Left renal cortex interstitium (tissue), 4 donors: ENCODE data around the gene KLHL24. TPM values are rescaled to one million over a fixed set of nuclear protein-coding genes. Genes with fewer than 3 reads are reported as not detected.
"Not testable (repeated sequence)": the region's sequence is repeated elsewhere in the genome, so short reads cannot be mapped to it uniquely, and the experiment has no call there.

Source experiments
- DNase-seq, 4 donors: peaks; one replicate each; pipeline ENCODE4 v3.0.0-alpha.2; 2013; ENCODE audit warnings: low read depth in 4 of 4, low spot score in 2 of 4, missing footprints in 1 of 4
- polyA plus RNA-seq, 4 donors: library from polyadenylated mRNA; unstranded; fragments of 120-200 nt; gene quantifications; one replicate each; pipeline ENCODE4 v1.2.1, GENCODE V29; 2013; ENCODE audit not compliant: insufficient read length in 4 of 4

KLHL24 gene
- polyA plus RNA-seq, 4 donors, result 45.3 to 54.7 (median 47.2) TPM

GRCh38 chr3:183692436-183692835 lies 57.0 kb downstream of the KLHL24 start:
- DNase-seq, result no peak

- no peak for DNase-seq
These were observed 60.3 kb downstream of the KLHL24 start for GRCh38 chr3:183695569-183696364.

GRCh38 chr3:183697123-183697609 lies 61.7 kb downstream of the KLHL24 start:
- DNase-seq, result no peak

- peak; percentile 47 to 66 (median 57) for DNase-seq
These were observed 62.3 kb downstream of the KLHL24 start, which contains the start of gene YEATS2 for GRCh38 chr3:183697610-183698317. Gene YEATS2, plus strand, starts transcription at chr3:183697797. Its CDS starts 17,366 bp downstream, at chr3:183715163.

- peak in 2 of 4 donors; percentile 21 to 47 for DNase-seq
These were observed 62.9 kb downstream of the KLHL24 start for GRCh38 chr3:183698318-183698751.

- DNase-seq, result peak in 3 of 4 donors; percentile 13 to 34 (median 19)
These were observed 63.3 kb downstream of the KLHL24 start for GRCh38 chr3:183698756-183699155.

- no peak for DNase-seq
These were observed 64.0 kb downstream of the KLHL24 start for GRCh38 chr3:183699238-183699947.

- DNase-seq, result no peak
These were observed 66.3 kb downstream of the KLHL24 start for GRCh38 chr3:183701744-183702143.

GRCh38 chr3:183703892-183704291 lies 68.5 kb downstream of the KLHL24 start:
- not testable (repeated sequence) for DNase-seq

GRCh38 chr3:183710231-183710630 lies 74.8 kb downstream of the KLHL24 start:
- DNase-seq, result no peak

- no peak for DNase-seq
These were observed 76.1 kb downstream of the KLHL24 start for GRCh38 chr3:183711516-183711915.

GRCh38 chr3:183714622-183715021 lies 79.2 kb downstream of the KLHL24 start:
- DNase-seq, result no peak

- no peak for DNase-seq
These were observed 82.6 kb downstream of the KLHL24 start for GRCh38 chr3:183718012-183718411.

- DNase-seq, result no peak
These were observed 90.0 kb downstream of the KLHL24 start for GRCh38 chr3:183725387-183725786.

- DNase-seq, result no peak
These were observed 92.8 kb downstream of the KLHL24 start for GRCh38 chr3:183728204-183728603.

- no peak for DNase-seq
These were observed 94.9 kb downstream of the KLHL24 start for GRCh38 chr3:183730361-183730760.

- DNase-seq, result no peak
These were observed 96.2 kb downstream of the KLHL24 start for GRCh38 chr3:183731611-183732010.

GRCh38 chr3:183733553-183733952 lies 98.1 kb downstream of the KLHL24 start:
- DNase-seq, result no peak
